ENCODE data around the gene ARPC5. TPM values are rescaled to one million over a fixed set of nuclear protein-coding genes. Genes with fewer than 3 reads are reported as not detected.

Gene ARPC5
- total RNA-seq, 4 donors from 2014 or later: 22.7 to 123 (median 74.1) TPM

DNA sequence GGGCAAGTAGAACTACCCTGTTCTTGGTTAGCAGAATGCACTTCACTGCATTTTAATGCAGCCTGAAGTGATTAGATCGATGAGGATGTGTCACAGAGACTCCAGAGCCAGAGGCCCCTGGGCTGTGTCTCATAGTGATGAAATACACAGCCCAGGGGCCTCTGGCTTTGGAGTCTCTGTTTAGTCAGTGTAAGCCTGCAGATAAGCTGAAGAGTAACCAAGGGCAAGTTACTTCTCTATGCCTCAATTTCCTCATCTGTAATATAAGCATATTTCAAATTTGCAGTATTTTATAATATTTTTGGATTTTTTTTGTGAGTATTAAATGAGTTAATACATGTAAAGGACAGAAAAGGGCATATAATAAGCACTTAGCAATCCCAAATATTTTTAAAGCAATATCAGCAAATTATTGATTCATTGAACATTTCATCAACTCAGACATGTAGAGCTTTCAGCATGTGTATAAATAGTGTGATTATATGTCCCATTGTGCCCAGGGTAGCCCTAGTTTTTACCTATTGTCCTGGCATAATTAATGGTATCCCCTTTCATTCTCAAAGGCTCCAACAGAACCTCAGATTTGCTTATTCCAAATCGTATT, 41.1 kb upstream of the ARPC5 start:
- Histone ChIP-seq H3K4me1 (no peaks in the 10 kb centered on the region), H3K27me3 (no peaks in the 10 kb centered on the region), H3K27ac (no peak overlapping the region), H3K9me3 (no peaks in the 10 kb centered on the region), H3K36me3 (no peaks in the 10 kb centered on the region), H3K4me3 (no peak overlapping the region)
- in situ Hi-C loops (cut with MboI; ENCODE audit: low pct_ligation_motif_present in 1 of 4, low pct_unique_long_range_greater_than_20kb in 1 of 4, low sequenced_read_pairs in 3 of 4): loop anchor here in 1 of 4 donors (25.0 kb wide), 1 partner anchor 236 kb away; no protein-coding TSS in a partner anchor
- TF ChIP-seq EP300 (IDR thresholded peaks at IDR 0.05; ENCODE audit: low read depth) (no peak), POLR2A (IDR thresholded peaks at IDR 0.05) (no peak), POLR2AphosphoS5 (IDR thresholded peaks at IDR 0.05) (no peak)
- TF ChIP-seq, protein P1, sequence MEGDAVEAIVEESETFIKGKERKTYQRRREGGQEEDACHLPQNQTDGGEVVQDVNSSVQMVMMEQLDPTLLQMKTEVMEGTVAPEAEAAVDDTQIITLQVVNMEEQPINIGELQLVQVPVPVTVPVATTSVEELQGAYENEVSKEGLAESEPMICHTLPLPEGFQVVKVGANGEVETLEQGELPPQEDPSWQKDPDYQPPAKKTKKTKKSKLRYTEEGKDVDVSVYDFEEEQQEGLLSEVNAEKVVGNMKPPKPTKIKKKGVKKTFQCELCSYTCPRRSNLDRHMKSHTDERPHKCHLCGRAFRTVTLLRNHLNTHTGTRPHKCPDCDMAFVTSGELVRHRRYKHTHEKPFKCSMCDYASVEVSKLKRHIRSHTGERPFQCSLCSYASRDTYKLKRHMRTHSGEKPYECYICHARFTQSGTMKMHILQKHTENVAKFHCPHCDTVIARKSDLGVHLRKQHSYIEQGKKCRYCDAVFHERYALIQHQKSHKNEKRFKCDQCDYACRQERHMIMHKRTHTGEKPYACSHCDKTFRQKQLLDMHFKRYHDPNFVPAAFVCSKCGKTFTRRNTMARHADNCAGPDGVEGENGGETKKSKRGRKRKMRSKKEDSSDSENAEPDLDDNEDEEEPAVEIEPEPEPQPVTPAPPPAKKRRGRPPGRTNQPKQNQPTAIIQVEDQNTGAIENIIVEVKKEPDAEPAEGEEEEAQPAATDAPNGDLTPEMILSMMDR (IDR thresholded peaks at IDR 0.05): no peak
- no peak for DNase-seq
- 44 to 45% methylated on average over 1 to 2 of the region's 2 CpGs for WGBS, 2 donors (ENCODE audit: low coverage in 1 of 2)
- intact Hi-C loops (cut with DNase I; ENCODE audit: low total_unique reads): no loop called here

DNA sequence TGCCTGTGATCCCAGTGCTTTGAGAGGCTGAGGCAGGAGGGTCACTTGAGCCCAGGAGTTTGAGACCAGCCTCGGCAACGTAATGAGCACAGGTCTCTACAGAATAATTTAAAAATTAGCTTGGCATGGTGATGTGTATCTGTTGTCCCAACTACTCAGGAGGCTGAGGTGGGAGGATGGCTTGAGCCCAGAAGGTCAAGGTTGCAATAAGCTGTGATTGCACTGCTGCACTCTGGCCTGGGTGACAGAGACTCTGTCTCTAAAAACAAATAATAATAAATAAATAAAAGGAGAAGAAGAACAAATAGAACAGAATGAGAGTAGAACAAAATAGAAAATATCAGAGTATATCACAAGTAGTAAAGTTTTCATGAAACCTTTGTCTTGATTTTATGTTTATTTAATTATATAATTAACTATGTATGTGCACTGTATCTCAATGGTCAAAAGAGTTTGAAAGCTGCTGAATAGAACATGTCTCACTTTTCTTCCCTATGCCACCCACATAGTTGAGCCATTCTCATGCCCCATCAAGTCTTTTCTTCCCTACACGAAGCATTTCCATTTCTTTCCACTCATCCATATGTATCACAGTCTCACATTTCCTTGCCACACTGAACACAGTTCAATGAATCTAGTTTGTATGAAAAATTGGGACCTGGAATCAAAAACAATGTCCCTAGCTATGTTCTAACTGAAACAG, 40.5 kb upstream of the ARPC5 start:
- in situ Hi-C loops (cut with MboI; ENCODE audit: low pct_ligation_motif_present in 1 of 4, low pct_unique_long_range_greater_than_20kb in 1 of 4, low sequenced_read_pairs in 3 of 4): loop anchor here in 1 of 4 donors (25.0 kb wide), 1 partner anchor 236 kb away; no protein-coding TSS in a partner anchor
- H3K27ac ChIP-seq: no peak overlapping the region
- H3K9me3 ChIP-seq: peaks cover 0 to 4% of the 10 kb centered on the region in 2 donors
- TF ChIP-seq, protein P1 (IDR thresholded peaks at IDR 0.05): no peak
- TF ChIP-seq POLR2A (IDR thresholded peaks at IDR 0.05): no peak
- TF ChIP-seq POLR2AphosphoS5 (IDR thresholded peaks at IDR 0.05): no peak
- no peak for TF ChIP-seq EP300 (IDR thresholded peaks at IDR 0.05; ENCODE audit: low read depth)
- intact Hi-C loops (cut with DNase I; ENCODE audit: low total_unique reads): no loop called here
- H3K36me3 ChIP-seq: no peaks in the 10 kb centered on the region
- DNase-seq: no peak
- no peaks in the 10 kb centered on the region for H3K27me3 ChIP-seq
- H3K4me1 ChIP-seq: no peaks in the 10 kb centered on the region
- no peak overlapping the region for H3K4me3 ChIP-seq
- 71 to 86% methylated on average over 3 of the region's 3 CpGs for WGBS, 2 donors (ENCODE audit: low coverage in 1 of 2)

DNA sequence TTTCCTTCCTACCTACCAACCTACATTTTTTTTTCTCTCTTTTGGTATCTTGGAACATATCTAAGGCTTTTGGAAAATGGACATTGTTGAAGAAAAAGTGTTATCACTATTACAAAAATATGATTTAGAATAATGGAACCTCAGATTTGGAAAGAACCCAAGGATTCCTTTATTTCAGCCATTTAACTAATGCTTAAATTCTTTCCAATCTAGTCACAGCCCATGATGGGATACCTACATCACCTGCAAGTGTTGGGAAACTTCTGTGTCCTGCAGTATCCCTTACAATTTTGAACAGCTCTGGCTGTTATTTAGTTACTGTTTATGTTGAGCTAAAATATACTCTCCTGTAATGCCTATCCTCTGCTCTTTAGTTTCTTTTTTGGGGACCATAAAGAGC, 39.8 kb upstream of the ARPC5 start:
- Histone ChIP-seq H3K27me3 (no peaks in the 10 kb centered on the region), H3K27ac (no peak overlapping the region), H3K4me1 (no peaks in the 10 kb centered on the region), H3K36me3 (no peaks in the 10 kb centered on the region), H3K4me3 (no peak overlapping the region), H3K9me3 (peaks cover 0 to 4% of the 10 kb centered on the region in 2 donors)
- DNase-seq: no peak
- intact Hi-C loops (cut with DNase I; ENCODE audit: low total_unique reads) (no loop called here), in situ Hi-C loops (cut with MboI; ENCODE audit: low pct_ligation_motif_present in 1 of 4, low pct_unique_long_range_greater_than_20kb in 1 of 4, low sequenced_read_pairs in 3 of 4) (loop anchor here in 1 of 4 donors (25.0 kb wide), 1 partner anchor 237 kb away; no protein-coding TSS in a partner anchor)
- TF ChIP-seq POLR2A (IDR thresholded peaks at IDR 0.05) (no peak), POLR2AphosphoS5 (IDR thresholded peaks at IDR 0.05) (no peak), EP300 (IDR thresholded peaks at IDR 0.05; ENCODE audit: low read depth) (no peak)
- TF ChIP-seq, protein P1 (IDR thresholded peaks at IDR 0.05): no peak

DNA sequence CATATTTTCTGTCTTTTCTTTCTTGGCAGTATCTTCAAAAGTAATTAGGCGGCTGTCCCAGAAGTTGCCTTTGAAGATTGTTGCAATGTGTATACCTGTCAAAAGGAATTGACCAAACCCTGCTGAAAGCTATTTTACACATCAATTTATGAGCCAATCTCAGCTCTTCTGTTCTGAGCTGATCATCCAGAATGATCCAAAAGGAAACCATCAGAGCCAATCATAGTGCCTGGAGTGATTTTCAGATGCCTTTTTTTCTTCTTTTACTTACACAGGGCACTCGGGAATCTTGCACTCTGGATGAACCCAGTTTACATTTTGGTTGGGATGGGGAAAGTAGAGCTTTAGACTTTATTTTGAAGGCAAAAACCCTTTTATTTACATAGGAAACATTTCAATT, 39.3 kb upstream of the ARPC5 start:
- TF ChIP-seq POLR2A (IDR thresholded peaks at IDR 0.05) (no peak), EP300 (IDR thresholded peaks at IDR 0.05; ENCODE audit: low read depth) (no peak), POLR2AphosphoS5 (IDR thresholded peaks at IDR 0.05) (no peak)
- TF ChIP-seq, protein P1 (IDR thresholded peaks at IDR 0.05): no peak
- H3K27ac ChIP-seq: no peak overlapping the region
- no peaks in the 10 kb centered on the region for H3K36me3 ChIP-seq
- no peak for DNase-seq
- no peak overlapping the region for H3K4me3 ChIP-seq
- H3K4me1 ChIP-seq: no peaks in the 10 kb centered on the region
- in situ Hi-C loops (cut with MboI; ENCODE audit: low pct_ligation_motif_present in 1 of 4, low pct_unique_long_range_greater_than_20kb in 1 of 4, low sequenced_read_pairs in 3 of 4) (loop anchor here in 1 of 4 donors (25.0 kb wide), 1 partner anchor 237 kb away; no protein-coding TSS in a partner anchor), intact Hi-C loops (cut with DNase I; ENCODE audit: low total_unique reads) (no loop called here)
- peaks cover 0 to 4% of the 10 kb centered on the region in 2 donors for H3K9me3 ChIP-seq
- H3K27me3 ChIP-seq: no peaks in the 10 kb centered on the region
- WGBS, 2 donors (ENCODE audit: low coverage in 1 of 2): 83 to 92% methylated on average over 2 of the region's 2 CpGs

Measured in transverse colon (tissue), 4 donors.